Activated CD4-positive, alpha-beta T cell treated with anti-CD3 and anti-CD28 coated beads, Interleukin-2, amount 10 ng/mL, durations not matched to agents 7 days and 5 days (primary cell): Measurements from ENCODE around the gene POLR1B. TPM values are rescaled to one million over a fixed set of nuclear protein-coding genes. Genes with fewer than 3 reads are reported as not detected.
A peak's percentile ranks its signal among the peaks of the same experiment; 100 is the strongest.
"Not testable (repeated sequence)": the region's sequence is repeated elsewhere in the genome, so short reads cannot be mapped to it uniquely, and the experiment has no call there.

Experiments used
- CTCF ChIA-PET: fragments of 350-600 bp; sonication (Branson Sonifier 250); formaldehyde crosslinking; loops from one replicate; lab custom pipeline; 2021; ENCODE audit warnings: antibody characterized with exemption; lab: Charles Lee
- POLR2A ChIA-PET: fragments of 350-600 bp; sonication (Branson Sonifier 250); formaldehyde crosslinking; loops from one replicate; lab custom pipeline; 2021; ENCODE audit warnings: antibody characterized with exemption; lab: Charles Lee
- DNase-seq: peaks from one replicate; pipeline ENCODE4 v3.0.0-alpha.2; 2020
- H3K27ac Mint-ChIP-seq: one replicate; pipeline ENCODE4 v1.8.0; 2021; ENCODE audit warnings: mild to moderate bottlenecking, moderate library complexity, mixed read lengths
- H3K27me3 Mint-ChIP-seq: one replicate; pipeline ENCODE4 v1.8.0; 2021; ENCODE audit warnings: mixed read lengths
- H3K36me3 Mint-ChIP-seq: one replicate; pipeline ENCODE4 v1.8.0; 2021; ENCODE audit warnings: low read depth, mixed read lengths
- H3K4me1 Mint-ChIP-seq: one replicate; pipeline ENCODE4 v1.8.0; 2021; ENCODE audit warnings: mixed read lengths
- H3K4me3 Mint-ChIP-seq: one replicate; pipeline ENCODE4 v1.8.0; 2021; ENCODE audit warnings: mild to moderate bottlenecking, moderate library complexity, mixed read lengths
- H3K9me3 Mint-ChIP-seq: one replicate; pipeline ENCODE4 v1.8.0; 2021; ENCODE audit warnings: mixed read lengths
- total RNA-seq, 2 experiments: library from RNA; stranded (reverse); gene quantifications; one replicate each; pipeline ENCODE4 v1.2.3, GENCODE V29; 2021

POLR1B gene
- total RNA-seq, 2 experiments from 2014 or later, result 34.6 to 35.2 TPM

- Mint-ChIP-seq H3K9me3 (no peaks in the 10 kb centered on the region), H3K4me3 (no peak overlapping the region), H3K27ac (no peak overlapping the region), H3K4me1 (peaks cover 5% of the 10 kb centered on the region), H3K36me3 (peaks cover 63% of the 10 kb centered on the region), H3K27me3 (no peaks in the 10 kb centered on the region)
- POLR2A ChIA-PET, result no interaction called here
- no peak for DNase-seq
- CTCF ChIA-PET, result interaction anchor here (1.0 kb wide), 1 partner anchor 16 kb away, joined by 3 read pairs; no protein-coding TSS in a partner anchor
Measured at GRCh38 chr2:112566104-112566503, 23.8 kb downstream of the POLR1B start.

- H3K27me3 Mint-ChIP-seq, H3K4me3 Mint-ChIP-seq, CTCF ChIA-PET, H3K9me3 Mint-ChIP-seq, H3K27ac Mint-ChIP-seq, H3K4me1 Mint-ChIP-seq, POLR2A ChIA-PET, DNase-seq: not testable (repeated sequence)
- peaks cover 60% of the 10 kb centered on the region for H3K36me3 Mint-ChIP-seq
Measured at GRCh38 chr2:112566508-112566907, 24.2 kb downstream of the POLR1B start.

DNA sequence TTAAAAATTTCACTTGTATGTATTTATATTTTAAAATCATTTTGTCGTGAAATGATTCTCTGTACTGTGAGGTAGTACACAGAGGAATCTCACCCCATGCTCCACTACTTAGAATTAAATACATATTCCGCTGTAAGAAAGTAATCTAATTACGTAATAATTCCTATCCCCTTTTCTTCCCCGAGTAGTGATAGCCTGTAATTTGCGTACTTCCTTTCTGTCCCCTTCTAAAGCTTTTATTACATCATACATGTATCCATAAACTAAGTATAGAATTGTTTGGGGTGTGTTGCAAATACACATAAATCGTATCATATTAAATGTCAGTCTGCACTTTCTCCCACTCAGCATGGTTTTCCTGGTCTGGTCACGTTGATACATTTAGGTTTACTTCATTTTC, 29.7 kb downstream of the POLR1B start:
- POLR2A ChIA-PET, result no interaction called here
- CTCF ChIA-PET, result interaction anchor here (1.0 to 1.4 kb wide), 2 partner anchors 13 to 157 kb away, joined by 3 read pairs; no protein-coding TSS in a partner anchor
- Mint-ChIP-seq H3K27me3 (no peaks in the 10 kb centered on the region), H3K27ac (no peak overlapping the region), H3K4me1 (no peaks in the 10 kb centered on the region), H3K9me3 (no peaks in the 10 kb centered on the region), H3K36me3 (peaks cover 66% of the 10 kb centered on the region), H3K4me3 (no peak overlapping the region)
- DNase-seq, result no peak

DNA sequence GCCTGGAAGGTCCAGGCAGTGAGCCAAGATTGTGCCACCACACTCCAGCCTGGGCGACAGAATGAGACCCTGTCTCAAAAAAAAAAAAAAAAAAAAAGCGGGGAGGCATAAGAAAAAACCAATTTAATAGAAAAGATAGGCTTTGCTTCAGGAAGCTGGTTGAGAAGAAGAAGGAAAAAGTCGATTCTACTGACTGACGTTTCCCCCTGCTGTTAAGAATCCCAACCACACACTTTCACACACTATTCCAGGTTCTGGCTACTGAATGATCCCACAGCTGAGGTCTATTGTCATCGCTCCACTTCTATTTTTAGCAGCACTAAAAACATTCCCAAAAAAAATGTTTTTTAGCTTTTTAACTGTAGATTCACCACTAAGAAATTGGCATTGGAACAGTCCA, 35.5 kb downstream of the POLR1B start:
- no peak overlapping the region for H3K27ac Mint-ChIP-seq
- peaks cover 9% of the 10 kb centered on the region for H3K4me1 Mint-ChIP-seq
- no peaks in the 10 kb centered on the region for H3K27me3 Mint-ChIP-seq
- CTCF ChIA-PET, result interaction anchor here (1.2 kb wide), 1 partner anchor 92 kb away, joined by 3 read pairs; no protein-coding TSS in a partner anchor
- POLR2A ChIA-PET, result no interaction called here
- H3K4me3 Mint-ChIP-seq, result no peak overlapping the region
- DNase-seq, result no peak
- peaks cover 29% of the 10 kb centered on the region for H3K36me3 Mint-ChIP-seq
- H3K9me3 Mint-ChIP-seq, result no peaks in the 10 kb centered on the region

DNA sequence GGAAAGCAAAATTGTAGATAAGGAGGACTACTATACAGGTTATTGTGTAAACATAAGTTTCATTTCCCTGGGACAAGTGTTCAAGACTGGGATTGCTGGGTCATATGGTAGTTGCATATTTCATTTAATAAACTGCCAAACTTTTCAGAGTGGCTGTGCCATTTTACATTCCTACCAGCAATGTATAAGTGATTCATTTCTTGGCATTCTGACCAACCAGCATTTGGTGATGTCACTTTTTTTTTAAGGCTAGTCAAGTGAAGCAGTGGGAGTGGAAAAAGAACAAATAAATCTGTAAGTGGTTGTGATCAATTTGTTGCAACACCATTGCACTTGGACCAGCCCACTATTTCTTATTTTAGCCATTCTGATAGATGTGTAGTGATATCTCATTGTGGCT, 37.0 kb downstream of the POLR1B start:
- CTCF ChIA-PET, result no interaction called here

GRCh38 chr2:112580084-112580483, 37.8 kb downstream of the POLR1B start:
- Mint-ChIP-seq H3K4me1 (peaks cover 27% of the 10 kb centered on the region), H3K36me3 (peaks cover 20% of the 10 kb centered on the region), H3K27me3 (no peaks in the 10 kb centered on the region), H3K9me3 (peaks cover 2% of the 10 kb centered on the region), H3K27ac (no peak overlapping the region), H3K4me3 (no peak overlapping the region)
- ChIA-PET POLR2A (no interaction called here), CTCF (interaction anchor here (0.5 kb wide), 1 partner anchor 43 kb away, joined by 3 read pairs; no protein-coding TSS in a partner anchor)
- DNase-seq, result no peak

More for the DNA sequence above, 37.0 kb downstream of the POLR1B start:
- H3K4me1 Mint-ChIP-seq, result peaks cover 23% of the 10 kb centered on the region
- H3K4me3 Mint-ChIP-seq, result no peak overlapping the region
- no peak overlapping the region for H3K27ac Mint-ChIP-seq
- H3K27me3 Mint-ChIP-seq, result no peaks in the 10 kb centered on the region
- no peak for DNase-seq
- POLR2A ChIA-PET, result no interaction called here
- H3K9me3 Mint-ChIP-seq, result peaks cover 2% of the 10 kb centered on the region
- peaks cover 24% of the 10 kb centered on the region for H3K36me3 Mint-ChIP-seq

DNA sequence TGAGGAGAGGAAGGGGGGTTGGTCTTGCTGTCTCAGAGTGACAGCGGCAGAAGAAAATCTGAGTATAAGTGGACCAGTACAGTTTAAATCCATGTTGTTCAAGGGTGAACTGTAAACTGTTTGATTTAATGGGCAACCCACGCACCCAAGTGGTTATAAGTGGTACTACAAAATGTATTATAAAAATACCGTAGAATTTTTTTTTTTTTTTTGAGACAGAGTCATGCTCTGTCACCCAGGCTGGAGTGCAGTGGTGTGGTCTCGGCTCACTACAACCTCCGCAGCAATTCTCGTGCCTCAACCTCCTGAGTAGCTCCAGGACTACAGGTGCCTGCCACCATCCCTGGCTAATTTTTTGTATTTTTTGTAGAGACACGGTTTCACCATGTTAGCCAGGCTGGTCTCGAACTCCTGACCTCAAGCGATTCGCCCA, 40.1 kb downstream of the POLR1B start:
- H3K36me3 Mint-ChIP-seq, result peaks cover 14% of the 10 kb centered on the region
- H3K4me1 Mint-ChIP-seq, result peaks cover 40% of the 10 kb centered on the region
- DNase-seq, result peak; percentile 57
- H3K4me3 Mint-ChIP-seq, result no peak overlapping the region
- peaks cover 2% of the 10 kb centered on the region for H3K9me3 Mint-ChIP-seq
- no peaks in the 10 kb centered on the region for H3K27me3 Mint-ChIP-seq
- peak overlapping the region; percentile 74 for H3K27ac Mint-ChIP-seq
- CTCF ChIA-PET, result interaction anchor here (0.7 to 1.9 kb wide), 6 partner anchors 8 to 461 kb away, joined by 3 to 5 read pairs (median 4); no protein-coding TSS in a partner anchor
- POLR2A ChIA-PET, result no interaction called here

GRCh38 chr2:112583497-112584133, 41.4 kb downstream of the POLR1B start:
- Mint-ChIP-seq H3K4me1 (peaks cover 40% of the 10 kb centered on the region), H3K27ac (peak overlapping the region; percentile 99), H3K4me3 (peak overlapping the region; percentile 97), H3K9me3 (peaks cover 2% of the 10 kb centered on the region), H3K36me3 (peaks cover 16% of the 10 kb centered on the region), H3K27me3 (no peaks in the 10 kb centered on the region)
- ChIA-PET POLR2A (no interaction called here), CTCF (interaction anchor here (0.8 to 1.9 kb wide), 11 partner anchors 8 to 462 kb away, joined by 3 to 5 read pairs (median 4); no protein-coding TSS in a partner anchor)
- no peak for DNase-seq

GRCh38 chr2:112584134-112584890, 42.0 kb downstream of the POLR1B start, which contains the start of gene CHCHD5:
Gene CHCHD5 (plus strand): TSS chr2:112584609. CDS start chr2:112584648, 39 bp downstream.
- Mint-ChIP-seq H3K36me3 (peaks cover 19% of the 10 kb centered on the region), H3K27ac (peak within 1 kb of the TSS; percentile 99), H3K4me3 (peak within 1 kb of the TSS; percentile 97), H3K9me3 (peaks cover 2% of the 10 kb centered on the region), H3K4me1 (peaks cover 38% of the 10 kb centered on the region), H3K27me3 (no peaks in the 10 kb centered on the region)
- peak; percentile 97 for DNase-seq
- POLR2A ChIA-PET, result interaction anchor here (0.6 kb wide), 1 partner anchor 11 kb away, joined by 5 read pairs; no protein-coding TSS in a partner anchor
- CTCF ChIA-PET, result interaction anchor here (0.8 to 2.2 kb wide), 15 partner anchors 9 to 402 kb away, joined by 3 to 10 read pairs (median 4); no protein-coding TSS in a partner anchor

- H3K4me1 Mint-ChIP-seq, result peaks cover 38% of the 10 kb centered on the region
- DNase-seq, result no peak
- peak overlapping the region; percentile 99 for H3K27ac Mint-ChIP-seq
- POLR2A ChIA-PET, result interaction anchor here (0.6 to 0.8 kb wide), 2 partner anchors 11 to 40 kb away, joined by 3 to 5 read pairs; no protein-coding TSS in a partner anchor
- peaks cover 19% of the 10 kb centered on the region for H3K36me3 Mint-ChIP-seq
- CTCF ChIA-PET, result interaction anchor here (0.8 to 2.2 kb wide), 12 partner anchors 9 to 142 kb away, joined by 3 to 10 read pairs (median 4); no protein-coding TSS in a partner anchor
- H3K4me3 Mint-ChIP-seq, result peak overlapping the region; percentile 97
- peaks cover 2% of the 10 kb centered on the region for H3K9me3 Mint-ChIP-seq
- H3K27me3 Mint-ChIP-seq, result no peaks in the 10 kb centered on the region
Measured at GRCh38 chr2:112584891-112585250, 42.6 kb downstream of the POLR1B start.

DNA sequence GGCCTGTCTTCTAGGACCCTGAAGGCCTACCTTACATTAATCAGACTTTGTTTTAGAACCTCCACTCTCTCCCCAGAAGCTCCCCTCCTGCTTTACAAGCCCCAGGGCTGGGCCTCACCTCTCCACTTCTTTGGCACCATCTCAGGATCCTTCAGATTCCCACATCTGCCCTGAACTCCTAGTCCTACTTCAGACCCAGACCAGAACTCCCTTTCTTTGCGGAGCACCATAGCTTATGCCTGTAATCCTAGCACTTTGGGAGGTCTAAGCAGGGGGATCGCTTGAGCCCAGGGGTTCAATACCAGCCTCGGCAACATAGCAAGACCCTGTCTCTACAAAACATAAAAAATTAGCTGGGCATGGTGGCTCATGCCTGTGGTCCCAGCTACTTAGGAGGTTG, 43.1 kb downstream of the POLR1B start:
- no peaks in the 10 kb centered on the region for H3K27me3 Mint-ChIP-seq
- CTCF ChIA-PET, result interaction anchor here (0.8 to 2.2 kb wide), 10 partner anchors 8 to 142 kb away, joined by 3 to 10 read pairs (median 4); no protein-coding TSS in a partner anchor
- H3K4me1 Mint-ChIP-seq, result peaks cover 38% of the 10 kb centered on the region
- H3K36me3 Mint-ChIP-seq, result peaks cover 19% of the 10 kb centered on the region
- POLR2A ChIA-PET, result interaction anchor here (0.8 kb wide), 1 partner anchor 39 kb away, joined by 3 read pairs; no protein-coding TSS in a partner anchor
- no peak for DNase-seq
- peak overlapping the region; percentile 99 for H3K27ac Mint-ChIP-seq
- peak overlapping the region; percentile 97 for H3K4me3 Mint-ChIP-seq
- peaks cover 2% of the 10 kb centered on the region for H3K9me3 Mint-ChIP-seq

- peaks cover 38% of the 10 kb centered on the region for H3K4me1 Mint-ChIP-seq
- DNase-seq, result no peak
- POLR2A ChIA-PET, result no interaction called here
- peak overlapping the region; percentile 47 for H3K27ac Mint-ChIP-seq
- H3K36me3 Mint-ChIP-seq, result peaks cover 22% of the 10 kb centered on the region
- peak overlapping the region; percentile 53 for H3K4me3 Mint-ChIP-seq
- H3K27me3 Mint-ChIP-seq, result no peaks in the 10 kb centered on the region
- CTCF ChIA-PET, result interaction anchor here (0.8 to 2.2 kb wide), 9 partner anchors 8 to 141 kb away, joined by 3 to 10 read pairs (median 4); no protein-coding TSS in a partner anchor
- peaks cover 2% of the 10 kb centered on the region for H3K9me3 Mint-ChIP-seq
Measured at GRCh38 chr2:112585873-112586464, 43.7 kb downstream of the POLR1B start.
